Psoas muscle (tissue), 8 donors: ENCODE results near the gene ACSL5. TPM values are rescaled to one million over a fixed set of nuclear protein-coding genes. Genes with fewer than 3 reads are reported as not detected.

Source experiments
- ATAC-seq, 4 donors: fragments of 200-7000 bp; cut with Tn5 transposase; one replicate each; pipeline ENCODE4 v1.9.1; 2020; ENCODE audit warnings: moderate library complexity in 3 of 4, mild to moderate bottlenecking in 2 of 4
- DNase-seq, 2 donors: peaks; one replicate each; pipeline ENCODE4 v3.0.0-alpha.2; 2020
- H3K27ac ChIP-seq: fragments of 200-600 bp; one replicate; pipeline ENCODE4 v1.8.0; 2022
- H3K27me3 ChIP-seq, 3 donors: fragments of 200-600 bp in 1 of 3; one replicate each; pipeline versions ENCODE4 v1.6.1 to v1.8.0; 2013 to 2022; ENCODE audit warnings: low read length in 2 of 3, mild to moderate bottlenecking in 2 of 3, moderate library complexity in 1 of 3; ENCODE audit not compliant: insufficient read depth in 3 of 3
- H3K36me3 ChIP-seq, 2 donors: fragments of 200-600 bp in 1 of 2; one replicate each; pipeline versions ENCODE4 v1.6.1 to v1.8.0; 2013 to 2022; ENCODE audit warnings: low read depth in 1 of 2, mild to moderate bottlenecking in 1 of 2, moderate library complexity in 1 of 2; ENCODE audit not compliant: insufficient read depth in 1 of 2
- H3K4me1 ChIP-seq: fragments of 200-600 bp; one replicate; pipeline ENCODE4 v1.8.0; 2022
- H3K4me3 ChIP-seq: fragments of 200-600 bp; one replicate; pipeline ENCODE4 v1.8.0; 2022; ENCODE audit warnings: mild to moderate bottlenecking
- H3K9me3 ChIP-seq: fragments of 200-600 bp; one replicate; pipeline ENCODE4 v1.8.0; 2022
- CTCF ChIP-seq: fragments of 200-600 bp; IDR thresholded peaks from one replicate; pipeline ENCODE4 v1.8.0; 2022; ENCODE audit warnings: antibody characterized with exemption
- WGBS, 3 donors: extraction: QIAGEN DNeasy Blood & Tissue Kit; methylation state at CpG; one replicate each; pipeline versions ENCODE4 v1.1.6 to v1.1.7; 2013; 5-methylcytosine and 5-hydroxymethylcytosine counted together
- intact Hi-C, 2 donors: fragments of 100-400 bp; cut with DNase I; formaldehyde crosslinking; loops; one replicate each; pipeline versions ENCODE4 v1.11.0 to v1.14.2; 2022
- polyA plus RNA-seq, 3 donors: library from polyadenylated mRNA; stranded (reverse); fragments of 200-250 nt; gene quantifications; one replicate each; pipeline ENCODE4 v1.2.3, GENCODE V29; 2013
- total RNA-seq, 4 donors: library from RNA; stranded (reverse); fragmentation: NEBNext Ultra II Directional in 2 of 4; extraction: Animal tissue kit (Norgen Biotek cat#: 25700) in 2 of 4; gene quantifications; one replicate each; pipeline versions ENCODE4 v1.2.1 to v1.2.4, GENCODE V29; 2021 to 2023
- donor health status: healthy with polysubstance abuse.
- donor health status: DM: no; HTN: no; CAD: no; lungs with moderate emphysema.
- donor health status: Bipolar disorder and iron deficiency.
- donor health status: healthy.
- donor health status: DM: yes; HTN: yes; CAD: no.
- donor health status: DM: no; HTN: no; CAD: no.
- donor health status: DM: no; HTN: no; CAD: no.
- donor health status: DM: yes; HTN: yes; CAD: no.

The ACSL5 gene
- total and polyA plus RNA-seq, 7 donors: 2.2 to 4.5 (median 3.4) TPM

DNA sequence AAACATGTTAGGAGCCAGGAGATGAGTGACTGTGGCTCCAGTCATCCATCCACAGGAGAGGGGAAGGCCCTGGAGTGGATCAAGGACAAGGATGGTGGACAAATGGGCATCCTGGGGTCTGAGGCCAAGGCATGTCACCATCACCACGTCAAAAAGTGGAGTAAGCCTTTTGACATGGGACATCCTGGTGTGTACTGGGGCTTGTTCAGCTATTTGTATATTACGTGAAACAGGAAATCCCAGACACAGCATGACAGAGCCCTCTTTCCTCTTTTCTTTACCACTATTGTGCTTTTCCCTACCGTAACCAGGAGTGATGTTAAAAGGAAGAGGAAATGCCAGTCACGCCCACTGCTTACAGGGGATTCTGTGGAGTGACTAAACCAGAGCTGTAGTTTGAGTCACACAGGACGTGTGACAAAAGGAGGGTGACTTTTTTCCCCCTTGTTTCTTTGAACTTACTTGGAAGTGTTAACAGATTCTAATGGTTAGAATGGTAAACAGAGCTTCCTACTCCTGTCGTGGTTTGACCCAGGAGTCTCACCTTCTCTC, 15.4 kb downstream of the ACSL5 start:
- H3K27ac ChIP-seq: peak overlapping the region; percentile 42
- no peaks in the 10 kb centered on the region for H3K4me1 ChIP-seq
- 22 to 35% (median 30%) methylated on average over 6 of the region's 6 CpGs for WGBS, 3 donors
- DNase-seq (peak in 1 of 2 donors; percentile 30), ATAC-seq (peak in 3 of 4 donors; percentile 56 to 64 (median 61))
- no peak overlapping the region for H3K4me3 ChIP-seq
- intact Hi-C loops: no loop called here
- TF ChIP-seq CTCF: no peak
- no peaks in the 10 kb centered on the region for H3K27me3 ChIP-seq
- no peaks in the 10 kb centered on the region for H3K36me3 ChIP-seq
- H3K9me3 ChIP-seq: no peaks in the 10 kb centered on the region

DNA sequence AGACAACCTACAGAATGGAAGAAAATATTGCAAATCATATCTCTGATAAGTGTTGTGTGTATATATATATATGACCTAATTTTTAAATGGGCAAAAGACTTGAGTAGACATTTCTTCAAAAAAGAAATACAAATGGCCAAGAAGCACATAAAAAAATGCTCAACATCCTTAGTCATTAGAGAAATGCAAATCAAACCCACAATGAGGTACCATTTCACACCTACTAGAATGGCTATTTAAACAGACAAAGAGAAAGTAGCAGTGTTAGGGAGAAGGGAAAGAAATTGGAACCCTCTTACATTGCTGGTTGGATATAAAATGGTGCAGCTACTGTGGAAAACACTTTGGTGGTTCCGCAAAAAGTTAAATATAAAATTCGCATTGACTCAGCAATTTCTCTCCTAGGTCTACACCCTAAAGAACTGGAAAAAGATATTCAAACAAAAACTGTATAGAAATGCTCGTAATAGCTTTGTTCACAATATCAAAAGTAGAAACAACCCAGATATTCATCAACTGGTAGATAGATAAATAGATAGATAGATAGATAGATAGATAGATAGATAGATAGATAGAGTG, 16.3 kb downstream of the ACSL5 start:
- H3K9me3 ChIP-seq: no peaks in the 10 kb centered on the region
- intact Hi-C loops: no loop called here
- H3K27me3 ChIP-seq: no peaks in the 10 kb centered on the region
- no peaks in the 10 kb centered on the region for H3K36me3 ChIP-seq
- no peak for ATAC-seq
- no peak overlapping the region for H3K27ac ChIP-seq
- TF ChIP-seq CTCF: no peak
- 90 to 95% (median 93%) methylated on average over 3 of the region's 3 CpGs for WGBS, 3 donors
- no peaks in the 10 kb centered on the region for H3K4me1 ChIP-seq
- DNase-seq: no peak
- no peak overlapping the region for H3K4me3 ChIP-seq

DNA sequence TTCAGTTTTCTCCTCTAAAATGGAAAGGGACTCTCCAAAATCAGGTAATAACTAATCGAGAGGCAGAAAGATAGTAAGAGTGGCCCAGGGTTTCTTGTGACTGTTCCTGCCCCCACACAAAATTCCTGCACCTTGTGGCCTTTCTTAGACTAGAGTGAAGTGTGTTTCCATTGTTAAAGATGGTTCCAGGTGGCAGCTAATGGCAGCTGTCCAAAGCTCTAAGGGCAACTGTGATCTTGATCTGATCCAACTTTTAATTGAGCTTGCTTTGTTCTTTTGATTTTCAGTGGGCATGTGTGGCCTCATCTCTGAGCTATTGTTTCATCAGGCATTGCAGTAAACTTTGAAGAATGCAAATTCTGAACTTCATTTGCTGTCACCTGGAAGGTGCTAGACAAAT, 19.4 kb downstream of the ACSL5 start:
- Histone ChIP-seq H3K36me3 (no peaks in the 10 kb centered on the region), H3K4me3 (no peak overlapping the region), H3K9me3 (no peaks in the 10 kb centered on the region), H3K27me3 (no peaks in the 10 kb centered on the region), H3K27ac (no peak overlapping the region), H3K4me1 (no peaks in the 10 kb centered on the region)
- ATAC-seq (no peak), DNase-seq (no peak)
- WGBS, 3 donors: 64 to 78% (median 67%) methylated on average over 1 of the region's 1 CpG
- TF ChIP-seq CTCF: no peak
- intact Hi-C loops: no loop called here

DNA sequence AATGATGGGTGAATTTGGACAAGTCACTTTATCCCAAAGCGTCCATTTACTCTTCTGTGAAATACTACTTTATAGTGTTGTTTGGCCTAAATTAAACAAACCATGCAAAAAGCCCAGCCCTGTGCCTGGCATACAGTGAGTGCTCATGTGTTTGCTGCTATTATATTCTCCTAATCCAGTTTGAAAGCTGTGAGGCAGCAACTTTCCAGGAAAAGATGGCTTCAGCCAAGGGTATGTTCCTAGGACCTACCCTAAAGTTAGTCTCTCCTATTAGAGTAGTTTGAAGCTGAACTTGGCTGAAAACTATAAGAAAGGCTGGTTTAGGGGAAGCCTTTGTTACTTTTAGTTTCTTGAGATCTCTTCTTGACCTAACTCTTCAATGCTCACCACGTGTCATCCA, 19.9 kb downstream of the ACSL5 start:
- intact Hi-C loops: no loop called here
- no peaks in the 10 kb centered on the region for H3K27me3 ChIP-seq
- ATAC-seq: no peak
- WGBS, 3 donors: 84 to 88% (median 86%) methylated on average over 2 of the region's 2 CpGs
- H3K9me3 ChIP-seq: no peaks in the 10 kb centered on the region
- H3K27ac ChIP-seq: no peak overlapping the region
- DNase-seq: no peak
- H3K36me3 ChIP-seq: no peaks in the 10 kb centered on the region
- H3K4me1 ChIP-seq: no peaks in the 10 kb centered on the region
- no peak overlapping the region for H3K4me3 ChIP-seq
- TF ChIP-seq CTCF: no peak

GRCh38 chr10:112394475-112394875, 20.6 kb downstream of the ACSL5 start:
- intact Hi-C loops: no loop called here
- Histone ChIP-seq H3K27me3 (no peaks in the 10 kb centered on the region), H3K27ac (no peak overlapping the region), H3K4me1 (no peaks in the 10 kb centered on the region), H3K9me3 (no peaks in the 10 kb centered on the region), H3K4me3 (no peak overlapping the region), H3K36me3 (no peaks in the 10 kb centered on the region)
- ATAC-seq (no peak), DNase-seq (no peak)
- TF ChIP-seq CTCF: no peak
- WGBS, 3 donors: 89 to 94% (median 91%) methylated on average over 5 of the region's 5 CpGs
